Nephron (organoid): ENCODE results near the gene ERC1.

ENCODE experiments used
- H3K27ac Mint-ChIP-seq, 3 experiments: 2 replicates each; pipeline ENCODE4 v1.8.0; 2020; ENCODE audit warnings: mixed read lengths in 3 of 3, mild to moderate bottlenecking in 2 of 3, moderate library complexity in 1 of 3
- H3K27me3 Mint-ChIP-seq: 2 replicates; pipeline ENCODE4 v1.8.0; 2021; ENCODE audit warnings: low read depth, mild to moderate bottlenecking, moderate library complexity, mixed read lengths
- H3K36me3 Mint-ChIP-seq: 2 replicates; pipeline ENCODE4 v1.8.0; 2020; ENCODE audit warnings: low read depth, mixed read lengths
- H3K4me1 Mint-ChIP-seq: 2 replicates; pipeline ENCODE4 v1.8.0; 2020; ENCODE audit warnings: mixed read lengths
- H3K4me3 Mint-ChIP-seq, 3 experiments: 2 replicates each; pipeline ENCODE4 v1.8.0; 2020; ENCODE audit warnings: mild to moderate bottlenecking in 3 of 3, mixed read lengths in 3 of 3, moderate library complexity in 2 of 3
- H3K9me3 Mint-ChIP-seq: 2 replicates; pipeline ENCODE4 v1.8.0; 2020; ENCODE audit warnings: mixed read lengths
- CTCF ChIP-seq, 3 experiments: fragments of 200-600 bp; sonication (generic); IDR thresholded peaks; one replicate each; pipeline ENCODE4 v1.5.0; 2021; ENCODE audit warnings: antibody characterized with exemption in 3 of 3; ENCODE audit not compliant: unreplicated experiment in 3 of 3

The ERC1 gene

GRCh38 chr12:1059162-1059561 is 68.1 kb downstream of the ERC1 start:
- Mint-ChIP-seq H3K27me3 (no peaks in the 10 kb centered on the region), H3K9me3 (peaks cover 52% of the 10 kb centered on the region), H3K27ac (no peak overlapping the region), H3K4me3 (no peak overlapping the region), H3K4me1 (peaks cover 5% of the 10 kb centered on the region), H3K36me3 (peaks cover 65% of the 10 kb centered on the region)
- TF ChIP-seq CTCF (IDR thresholded peaks at IDR 0.05; ENCODE audit: unreplicated experiment in 3 of 3): no peak

GRCh38 chr12:1063852-1064251 is 72.8 kb downstream of the ERC1 start:
- no peak overlapping the region for H3K4me3 Mint-ChIP-seq
- peaks cover 68% of the 10 kb centered on the region for H3K36me3 Mint-ChIP-seq
- H3K27ac Mint-ChIP-seq: no peak overlapping the region
- H3K9me3 Mint-ChIP-seq: peaks cover 51% of the 10 kb centered on the region
- no peak for TF ChIP-seq CTCF (IDR thresholded peaks at IDR 0.05; ENCODE audit: unreplicated experiment in 3 of 3)
- H3K4me1 Mint-ChIP-seq: no peaks in the 10 kb centered on the region
- no peaks in the 10 kb centered on the region for H3K27me3 Mint-ChIP-seq

- no peaks in the 10 kb centered on the region for H3K27me3 Mint-ChIP-seq
- H3K9me3 Mint-ChIP-seq: peaks cover 46% of the 10 kb centered on the region
These were observed 73.3 kb downstream of the ERC1 start for GRCh38 chr12:1064317-1064716.

GRCh38 chr12:1065629-1066028 is 74.6 kb downstream of the ERC1 start:
- no peak overlapping the region for H3K4me3 Mint-ChIP-seq
- no peak for TF ChIP-seq CTCF (IDR thresholded peaks at IDR 0.05; ENCODE audit: unreplicated experiment in 3 of 3)
- H3K27me3 Mint-ChIP-seq: no peaks in the 10 kb centered on the region

More at GRCh38 chr12:1064317-1064716, 73.3 kb downstream of the ERC1 start:
- Mint-ChIP-seq H3K4me1 (no peaks in the 10 kb centered on the region), H3K4me3 (no peak overlapping the region), H3K27ac (no peak overlapping the region), H3K36me3 (peaks cover 64% of the 10 kb centered on the region)
- no peak for TF ChIP-seq CTCF (IDR thresholded peaks at IDR 0.05; ENCODE audit: unreplicated experiment in 3 of 3)

GRCh38 chr12:1069846-1070245 is 78.8 kb downstream of the ERC1 start:
- no peak overlapping the region for H3K27ac Mint-ChIP-seq
- H3K4me1 Mint-ChIP-seq: peaks cover 5% of the 10 kb centered on the region
- no peaks in the 10 kb centered on the region for H3K27me3 Mint-ChIP-seq
- H3K4me3 Mint-ChIP-seq: no peak overlapping the region
- peaks cover 4% of the 10 kb centered on the region for H3K9me3 Mint-ChIP-seq
- peaks cover 13% of the 10 kb centered on the region for H3K36me3 Mint-ChIP-seq
- TF ChIP-seq CTCF (IDR thresholded peaks at IDR 0.05; ENCODE audit: unreplicated experiment in 3 of 3): no peak

More at GRCh38 chr12:1065629-1066028, 74.6 kb downstream of the ERC1 start:
- H3K36me3 Mint-ChIP-seq: peaks cover 52% of the 10 kb centered on the region
- peaks cover 36% of the 10 kb centered on the region for H3K9me3 Mint-ChIP-seq
- no peaks in the 10 kb centered on the region for H3K4me1 Mint-ChIP-seq
- H3K27ac Mint-ChIP-seq: no peak overlapping the region

GRCh38 chr12:1071182-1071581 is 80.2 kb downstream of the ERC1 start:
- no peak overlapping the region for H3K4me3 Mint-ChIP-seq
- H3K4me1 Mint-ChIP-seq: peaks cover 5% of the 10 kb centered on the region
- no peak overlapping the region for H3K27ac Mint-ChIP-seq
- no peak for TF ChIP-seq CTCF (IDR thresholded peaks at IDR 0.05; ENCODE audit: unreplicated experiment in 3 of 3)
- no peaks in the 10 kb centered on the region for H3K9me3 Mint-ChIP-seq
- H3K27me3 Mint-ChIP-seq: no peaks in the 10 kb centered on the region
- H3K36me3 Mint-ChIP-seq: peaks cover 1% of the 10 kb centered on the region
